GM12891 (cell line): Measurements from ENCODE around the gene SAMD3.

Experiments
- POLR2A ChIP-seq: IDR thresholded peaks from 2 replicates; pipeline ENCODE4 v1.6.1; 2011; ENCODE audit warnings: low read depth, low read length, control low read depth
- POLR2AphosphoS5 ChIP-seq: IDR thresholded peaks from 2 replicates; pipeline ENCODE4 v1.6.1; 2011; ENCODE audit warnings: low read depth, low read length, control low read depth
- POU2F2 ChIP-seq: IDR thresholded peaks from 2 replicates; pipeline ENCODE4 v1.6.1; 2011; ENCODE audit warnings: low read depth, mild to moderate bottlenecking, control low read depth, low read length, moderate library complexity
- TAF1 ChIP-seq: IDR thresholded peaks from 2 replicates; pipeline ENCODE4 v1.6.1; 2011; ENCODE audit warnings: low read depth, low read length, control low read depth

DNA sequence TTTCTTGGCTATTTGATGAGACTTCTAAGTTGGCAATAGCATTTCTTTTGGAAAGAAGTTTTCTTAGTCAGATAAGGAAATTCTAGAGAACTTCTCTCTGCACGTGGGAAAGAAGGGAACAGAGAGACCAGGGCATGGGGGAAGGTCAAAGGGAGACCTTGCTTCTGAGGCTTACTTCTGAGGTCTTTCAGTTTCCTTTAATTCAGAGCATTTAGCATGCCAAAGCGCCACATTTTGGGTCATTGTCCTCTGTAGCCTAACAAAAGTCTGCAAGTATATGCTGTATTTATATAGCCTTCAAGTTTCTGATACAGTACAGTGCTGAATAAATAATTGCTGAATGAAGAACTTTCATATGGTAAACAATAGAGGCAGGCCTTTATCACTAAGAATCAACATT is 95.6 kb downstream of the SAMD3 start:
- TF ChIP-seq POU2F2 (no peak), TAF1 (no peak), POLR2AphosphoS5 (no peak), POLR2A (no peak)
